ENCODE measurements around the gene GNG7.

GRCh38 chr19:2685204-2685704, 17.2 kb downstream of the GNG7 start:
- no peak for TF ChIP-seq POLR2A (IDR thresholded peaks at IDR 0.05)
- TF ChIP-seq CTCF (IDR thresholded peaks at IDR 0.05), result no peak
